ENCODE data around the gene PTPRN2.

The PTPRN2 gene

GRCh38 chr7:158032561-158033115 is 555.0 kb downstream of the PTPRN2 start:
- DNase-seq = no peak

- DNase-seq = no peak
Observed at GRCh38 chr7:158031867-158032308, 555.7 kb downstream of the PTPRN2 start.

GRCh38 chr7:158030566-158030965 is 557.1 kb downstream of the PTPRN2 start:
- DNase-seq = no peak

GRCh38 chr7:158030071-158030470 is 557.6 kb downstream of the PTPRN2 start:
- DNase-seq = no peak

GRCh38 chr7:158029509-158029908 is 558.1 kb downstream of the PTPRN2 start:
- DNase-seq = no peak

GRCh38 chr7:158028971-158029370 is 558.7 kb downstream of the PTPRN2 start:
- no peak for DNase-seq

GRCh38 chr7:158028290-158028941 is 559.2 kb downstream of the PTPRN2 start:
- no peak for DNase-seq

GRCh38 chr7:158027646-158028045 is 560.0 kb downstream of the PTPRN2 start:
- no peak for DNase-seq

GRCh38 chr7:158026636-158027265 is 560.9 kb downstream of the PTPRN2 start:
- DNase-seq = no peak

GRCh38 chr7:158025686-158026600 is 561.7 kb downstream of the PTPRN2 start:
- DNase-seq = peak in 1 of 2 experiments; percentile 40

- DNase-seq = no peak
Observed at GRCh38 chr7:158024881-158025280, 562.7 kb downstream of the PTPRN2 start.

GRCh38 chr7:158024351-158024715 is 563.3 kb downstream of the PTPRN2 start:
- DNase-seq = no peak

- DNase-seq = no peak
Observed at GRCh38 chr7:158023681-158024350, 563.8 kb downstream of the PTPRN2 start.

- DNase-seq = no peak
Observed at GRCh38 chr7:158023157-158023556, 564.5 kb downstream of the PTPRN2 start.

- no peak for DNase-seq
Observed at GRCh38 chr7:158022601-158023000, 565.0 kb downstream of the PTPRN2 start.

GRCh38 chr7:158021836-158022235 is 565.8 kb downstream of the PTPRN2 start:
- DNase-seq = no peak

GRCh38 chr7:158020706-158021095 is 566.9 kb downstream of the PTPRN2 start:
- no peak for DNase-seq

- no peak for DNase-seq
Observed at GRCh38 chr7:158019726-158020705, 567.6 kb downstream of the PTPRN2 start.

GRCh38 chr7:158018971-158019645 is 568.5 kb downstream of the PTPRN2 start:
- DNase-seq = no peak

- DNase-seq = no peak
Observed at GRCh38 chr7:158018098-158018762, 569.4 kb downstream of the PTPRN2 start.

Data from NCI-H524 (cell line).